Fibroblast of the aortic adventitia (primary cell): ENCODE data around the gene TRRAP. TPM values are rescaled to one million over a fixed set of nuclear protein-coding genes. Genes with fewer than 3 reads are reported as not detected.

Source experiments
- DNase-seq: peaks from one replicate; pipeline ENCODE4 v3.0.0-alpha.2; 2010; ENCODE audit warnings: low read depth
- H3K4me3 ChIP-seq: 2 replicates; pipeline ENCODE4 v1.5.1; 2011; ENCODE audit warnings: low read depth, mild to moderate bottlenecking, control low read depth, low read length, moderate library complexity
- CTCF ChIP-seq: IDR thresholded peaks from 2 replicates; pipeline ENCODE4 v1.5.1; 2011; ENCODE audit warnings: mild to moderate bottlenecking, low read length, control low read depth, inconsistent platforms; ENCODE audit not compliant: insufficient read depth
- total RNA-seq: library from RNA; depleted of rRNA; stranded (reverse); fragments of >200 nt; gene quantifications from 2 replicates; pipeline ENCODE4 v1.2.3, GENCODE V29; 2012; ENCODE audit warnings: low replicate concordance

Gene TRRAP
- total RNA-seq, 1 donor: 17.4 TPM

DNA sequence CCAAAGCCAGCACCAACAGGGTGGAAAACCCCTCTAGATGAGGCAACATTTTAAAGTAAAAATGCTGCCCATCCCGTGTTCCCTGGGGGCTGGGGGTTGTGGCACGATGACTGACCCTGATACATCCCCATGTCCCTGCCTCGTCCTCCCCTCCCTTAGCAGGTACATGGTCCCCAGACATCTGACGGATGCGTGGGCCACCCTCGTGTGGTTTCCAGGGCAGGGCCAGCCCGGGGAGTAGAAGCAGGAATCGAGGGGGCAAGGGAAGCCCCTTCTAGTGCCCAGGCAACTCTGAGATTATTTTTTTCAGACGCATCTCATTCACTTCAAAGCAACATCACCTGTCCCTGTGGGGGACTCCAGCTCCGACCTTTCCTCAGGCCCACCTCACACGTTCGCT lies 12.0 kb upstream of the TRRAP start:
- no peak for DNase-seq
- no peak overlapping the region for H3K4me3 ChIP-seq
- no peak for TF ChIP-seq CTCF

DNA sequence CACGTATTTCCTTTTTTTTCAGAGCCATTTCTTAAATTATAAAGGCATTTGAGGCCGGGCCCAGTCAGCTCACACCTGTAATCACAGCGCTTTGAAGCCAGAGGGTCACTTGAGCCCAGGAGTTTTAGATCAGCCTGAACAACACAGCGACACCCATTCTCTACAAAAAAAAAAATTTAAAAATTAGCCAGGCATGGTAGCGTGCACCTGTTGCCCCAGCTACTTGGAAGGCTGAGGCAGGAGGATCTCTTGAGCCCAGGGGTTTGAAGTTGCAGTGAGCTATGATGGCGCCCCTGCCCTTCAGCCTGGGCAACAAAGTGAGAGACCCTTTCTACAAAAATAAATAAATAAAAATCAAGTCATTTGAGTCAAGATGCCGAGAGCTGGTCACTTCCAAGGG lies 11.6 kb upstream of the TRRAP start:
- no peak for DNase-seq
- TF ChIP-seq CTCF: no peak
- H3K4me3 ChIP-seq: no peak overlapping the region

GRCh38 chr7:98868450-98868849 lies 9.9 kb upstream of the TRRAP start:
- TF ChIP-seq CTCF: no peak
- DNase-seq: no peak
- H3K4me3 ChIP-seq: no peak overlapping the region

GRCh38 chr7:98869027-98869596 lies 9.2 kb upstream of the TRRAP start:
- peak overlapping the region; percentile 65 for H3K4me3 ChIP-seq
- no peak for DNase-seq
- TF ChIP-seq CTCF: no peak

GRCh38 chr7:98869597-98870120 lies 8.7 kb upstream of the TRRAP start, which contains the start of gene TMEM130:
TSS of gene TMEM130 (minus strand) at chr7:98870014. CDS start at chr7:98869861, 153 bp downstream.
- no peak for DNase-seq
- TF ChIP-seq CTCF: no peak

DNA sequence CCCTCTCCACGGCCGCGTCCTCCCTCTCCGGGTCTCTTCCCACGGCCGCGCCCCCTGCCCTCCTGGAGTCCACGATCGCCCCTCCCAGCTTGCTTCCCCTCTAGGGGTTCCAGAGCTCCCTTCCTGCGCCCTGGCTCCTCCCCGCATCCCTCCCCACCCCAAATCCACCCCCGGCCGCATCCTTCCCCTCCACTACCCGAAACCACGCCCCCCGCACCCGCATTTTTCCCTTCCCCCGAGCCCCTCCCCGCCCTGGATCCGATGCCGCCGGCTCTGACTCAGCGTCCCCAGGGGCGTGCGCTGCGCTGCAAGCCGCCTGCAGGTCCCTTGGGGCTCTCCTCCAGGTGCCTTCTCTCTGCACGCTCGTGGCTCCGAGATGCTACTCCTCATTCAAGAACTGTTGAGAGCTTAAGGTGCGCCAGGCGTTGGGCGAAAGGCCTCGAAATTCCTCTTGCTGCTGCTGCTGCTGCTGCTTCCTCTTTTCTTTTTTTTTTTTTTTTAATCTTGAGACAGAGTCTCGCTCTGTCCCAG lies 8.1 kb upstream of the TRRAP start:
- TF ChIP-seq CTCF: no peak
- peak overlapping the region; percentile 65 for H3K4me3 ChIP-seq
- DNase-seq: peak; percentile 50

More at GRCh38 chr7:98869597-98870120, 8.7 kb upstream of the TRRAP start, which contains the start of gene TMEM130:
- H3K4me3 ChIP-seq: peak within 1 kb of the TSS; percentile 65
